Fibroblast of skin of right quadriceps (primary cell): ENCODE measurements around the gene WASF3.

Source experiments
- DNase-seq: peaks from one replicate; pipeline ENCODE4 v3.0.0-alpha.2; 2013

Gene WASF3

DNA sequence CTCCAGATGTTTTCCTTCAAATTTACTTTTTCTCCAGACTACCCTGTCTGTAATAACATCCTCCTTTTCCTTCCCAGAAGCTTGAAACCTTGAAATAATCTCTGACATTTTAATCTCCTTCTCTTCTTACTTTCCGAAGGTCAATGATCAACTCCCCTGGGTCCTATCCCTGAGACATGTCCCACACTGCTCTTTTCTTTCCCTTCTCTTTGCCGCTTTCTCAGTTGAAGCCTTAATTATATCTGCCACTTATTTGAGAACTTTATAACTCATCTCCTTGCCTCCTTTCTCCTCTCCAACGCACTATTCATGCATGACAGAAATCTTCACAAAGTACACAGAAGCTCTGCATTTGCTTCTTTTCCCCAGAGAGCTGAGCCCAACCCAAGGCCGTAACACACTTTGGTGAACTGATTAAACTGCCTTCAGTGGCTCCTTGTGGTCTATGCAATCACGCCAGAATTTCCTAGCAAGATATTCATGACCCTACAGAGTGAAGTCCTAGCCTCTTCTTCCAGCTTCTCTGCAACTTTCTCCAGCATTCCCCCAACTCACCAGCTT is 9.2 kb upstream of the WASF3 start:
- no peak for DNase-seq

DNA sequence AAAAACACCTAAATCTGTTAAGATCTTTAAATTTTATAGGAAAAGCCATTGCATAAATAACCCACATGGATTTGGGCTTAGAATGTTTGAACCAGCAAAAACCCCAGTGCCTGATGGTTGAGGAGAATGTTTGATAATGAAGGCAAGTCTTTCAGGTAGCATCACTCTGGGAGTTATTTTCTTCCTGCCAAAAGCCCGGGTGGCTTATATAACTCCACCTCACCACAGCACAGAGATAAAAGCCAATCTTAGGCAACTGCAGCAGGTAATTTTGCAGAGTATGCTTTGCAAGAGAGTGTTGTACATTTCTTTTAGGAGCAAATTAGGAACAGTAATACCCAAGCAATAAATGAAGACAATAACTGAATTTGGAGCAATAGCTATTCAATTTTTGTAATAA is 7.8 kb upstream of the WASF3 start:
- no peak for DNase-seq

DNA sequence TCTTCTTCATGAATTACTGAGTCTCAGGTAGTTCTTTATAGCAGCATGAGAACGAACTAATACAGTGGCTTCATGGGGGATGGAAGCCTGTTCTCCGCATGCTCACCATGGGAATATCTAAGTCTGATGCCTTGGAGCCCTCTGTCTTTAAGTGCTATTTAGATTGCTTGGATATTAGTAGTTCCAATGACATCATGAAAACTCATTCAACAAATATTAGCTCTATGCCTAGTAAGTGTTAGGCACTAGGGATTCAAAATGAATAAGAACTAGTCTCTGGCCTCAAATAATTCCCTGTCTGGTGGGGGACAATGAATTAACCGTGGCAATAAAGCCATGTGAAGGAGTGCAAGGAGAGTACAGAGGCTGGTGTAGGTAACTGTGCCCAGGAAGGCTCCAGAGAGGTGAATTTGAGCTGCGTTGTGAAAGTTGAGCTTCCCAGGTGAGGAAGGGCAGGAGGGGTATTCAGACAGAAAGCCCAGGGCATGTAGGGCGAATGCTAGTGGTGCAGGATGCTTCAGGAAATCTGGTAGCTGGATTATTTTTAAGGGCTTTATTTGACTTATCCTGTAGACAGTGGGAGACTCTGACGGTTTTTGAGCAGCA is 6.1 kb upstream of the WASF3 start:
- no peak for DNase-seq

DNA sequence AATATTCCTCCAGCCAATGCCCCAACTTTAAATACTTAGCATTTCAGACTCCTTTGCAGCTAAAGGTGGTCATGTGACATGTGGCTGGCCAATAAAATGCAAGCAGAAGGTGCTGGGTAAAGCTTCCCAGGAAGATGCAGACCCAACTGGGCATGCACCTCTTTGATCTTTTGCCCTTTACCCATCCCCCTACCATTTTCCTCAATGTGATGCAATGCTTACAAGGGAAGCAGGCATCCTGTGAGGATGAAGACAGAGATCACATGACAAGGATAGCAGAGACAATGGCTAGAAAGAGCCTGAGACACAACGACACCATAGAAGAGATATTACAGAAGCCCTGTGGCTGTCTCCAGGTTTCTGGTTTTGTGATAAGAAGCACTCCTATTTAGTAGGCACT is 2.1 kb upstream of the WASF3 start:
- no peak for DNase-seq

GRCh38 chr13:26557051-26557392 is 461 bp upstream of the WASF3 start:
- DNase-seq: no peak

- peak; percentile 25 for DNase-seq
Observed at GRCh38 chr13:26558074-26558805, 757 bp downstream of the WASF3 start.

GRCh38 chr13:26558987-26559386 is 1.5 kb downstream of the WASF3 start:
- no peak for DNase-seq

DNA sequence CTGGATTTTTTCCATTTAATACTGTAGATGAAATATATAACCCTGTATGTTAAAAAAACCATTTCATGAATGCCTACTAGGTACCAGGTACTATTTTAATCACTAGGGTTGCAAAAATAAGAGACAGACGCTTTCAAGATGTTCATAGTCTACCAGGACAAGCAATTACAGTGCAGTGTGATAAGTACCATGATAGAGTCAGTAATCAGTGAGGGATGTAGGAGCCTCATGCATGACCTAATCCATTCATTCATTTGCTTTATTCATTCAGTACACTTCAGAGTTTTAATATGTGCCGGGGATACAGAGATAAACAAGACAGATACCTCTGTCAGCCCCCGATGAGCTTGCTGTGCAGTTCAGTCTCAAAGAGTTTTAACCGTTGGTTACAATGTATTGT is 3.0 kb downstream of the WASF3 start:
- no peak for DNase-seq

DNA sequence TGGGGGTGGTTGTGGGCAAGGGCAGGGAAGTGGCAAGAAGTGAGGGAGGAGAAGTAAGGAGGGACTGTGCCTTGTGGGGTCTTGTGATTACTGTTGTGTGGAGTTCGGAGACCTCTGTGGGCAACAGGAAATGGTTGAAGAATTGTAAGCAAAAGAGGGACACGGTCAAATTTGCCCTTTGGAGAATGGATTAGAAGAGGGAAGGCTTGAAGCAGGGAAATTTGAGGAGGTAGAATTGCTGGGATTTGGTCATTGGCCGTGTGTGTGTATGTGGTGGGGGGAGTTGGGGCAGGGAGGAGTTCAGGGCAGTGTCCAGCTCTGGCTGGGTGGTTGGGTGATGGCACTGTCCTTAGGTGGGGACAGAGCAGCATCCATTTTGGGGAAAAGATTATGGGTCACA is 3.6 kb downstream of the WASF3 start:
- no peak for DNase-seq

DNA sequence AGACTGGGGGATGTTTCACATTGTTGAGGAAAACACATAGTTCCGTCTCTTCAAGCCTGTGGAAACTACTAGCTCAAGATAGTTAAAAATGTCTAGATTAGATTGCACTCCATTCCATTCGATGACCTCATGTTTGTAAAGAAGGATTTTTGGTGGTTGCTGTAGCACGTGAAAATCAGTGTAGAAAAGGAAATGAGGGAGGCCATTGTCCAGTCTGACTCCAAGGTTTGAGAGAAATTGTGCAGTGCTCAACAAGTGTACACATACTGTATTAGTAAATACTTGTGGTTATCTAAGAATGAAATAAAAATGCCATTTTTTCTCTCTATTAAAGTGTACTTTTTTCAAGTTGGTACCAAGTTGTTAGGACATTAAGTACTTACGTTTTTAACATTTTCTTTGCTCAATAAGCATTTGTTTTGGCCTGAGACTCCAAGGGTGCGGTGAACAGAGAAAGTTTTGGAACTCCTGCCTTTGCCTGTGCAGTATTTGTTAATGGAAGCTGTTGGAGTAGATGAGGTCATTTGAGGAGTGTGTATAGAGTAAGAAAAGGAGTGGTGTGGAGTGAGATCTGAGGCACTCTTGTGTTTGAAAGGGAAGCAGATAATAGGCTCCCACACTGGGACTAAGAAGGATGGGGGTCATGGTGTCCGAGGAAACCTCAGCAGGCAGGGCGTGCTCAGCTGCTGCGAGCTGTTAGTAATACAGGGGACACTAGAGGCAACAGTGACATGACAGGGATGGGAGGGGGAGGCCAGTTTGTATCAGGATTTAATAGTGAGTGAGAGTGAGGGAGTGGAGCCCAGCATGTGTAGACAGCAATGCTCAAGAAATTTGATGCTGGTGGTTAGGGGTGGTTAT is 4.4 kb downstream of the WASF3 start:
- DNase-seq: peak; percentile 76

- DNase-seq: no peak
Observed at GRCh38 chr13:26562512-26562890, 5.0 kb downstream of the WASF3 start.

DNA sequence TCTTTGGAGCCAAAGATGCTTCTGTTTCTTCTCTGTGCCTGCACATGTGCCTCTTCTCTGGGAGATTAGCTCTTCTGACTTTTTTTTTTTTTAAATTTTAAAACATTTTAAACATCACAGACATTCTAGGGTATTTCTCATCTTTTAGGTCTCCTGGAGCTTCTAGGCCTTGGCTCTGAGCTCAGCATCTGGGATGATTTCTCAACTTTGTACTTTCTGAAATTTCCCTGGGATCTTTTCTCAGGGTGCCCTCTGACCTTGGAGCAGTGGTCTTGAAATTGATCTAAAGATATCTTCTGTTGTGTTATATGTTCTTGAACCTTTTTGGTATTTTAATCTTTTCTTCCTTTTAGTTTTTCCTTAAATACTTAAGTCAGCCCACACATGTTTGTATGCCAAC is 6.2 kb downstream of the WASF3 start:
- no peak for DNase-seq

DNA sequence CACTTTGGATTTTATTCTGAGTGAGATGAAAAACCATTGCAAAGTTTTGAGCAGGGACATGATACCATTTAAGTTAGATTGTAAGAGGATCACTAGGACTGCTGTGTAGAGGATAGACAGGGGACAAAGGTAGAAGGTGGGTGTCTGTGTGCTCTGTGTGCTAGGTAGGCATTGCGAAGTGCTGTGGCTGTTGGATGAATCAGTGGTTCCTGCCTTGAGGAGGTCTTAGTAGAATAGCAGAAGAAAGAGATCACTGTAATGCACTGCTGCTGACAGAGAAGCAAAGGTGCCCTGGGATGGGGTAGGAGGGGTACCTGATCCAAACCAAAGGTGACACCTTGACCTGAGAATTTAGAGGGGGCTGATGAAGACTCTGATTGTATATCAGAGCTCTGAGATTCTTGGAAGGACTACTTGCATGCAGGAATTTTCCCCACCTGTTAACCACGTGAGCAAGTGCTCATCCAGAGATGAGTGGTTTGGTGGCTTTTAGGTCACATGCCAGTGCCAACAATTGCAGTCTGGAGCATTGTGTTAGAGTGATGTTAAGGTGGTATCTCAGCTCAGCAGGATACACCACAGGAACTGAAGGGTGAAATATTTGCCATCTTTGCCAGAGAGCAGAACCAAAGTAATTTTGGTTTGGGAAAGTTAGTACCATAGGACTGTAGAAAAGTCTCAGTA is 10.8 kb downstream of the WASF3 start:
- DNase-seq: no peak

GRCh38 chr13:26571518-26571917 is 14.0 kb downstream of the WASF3 start:
- no peak for DNase-seq

- DNase-seq: no peak
Observed at GRCh38 chr13:26575244-26575643, 17.8 kb downstream of the WASF3 start.

- DNase-seq: no peak
Observed at GRCh38 chr13:26579580-26579979, 22.1 kb downstream of the WASF3 start.

DNA sequence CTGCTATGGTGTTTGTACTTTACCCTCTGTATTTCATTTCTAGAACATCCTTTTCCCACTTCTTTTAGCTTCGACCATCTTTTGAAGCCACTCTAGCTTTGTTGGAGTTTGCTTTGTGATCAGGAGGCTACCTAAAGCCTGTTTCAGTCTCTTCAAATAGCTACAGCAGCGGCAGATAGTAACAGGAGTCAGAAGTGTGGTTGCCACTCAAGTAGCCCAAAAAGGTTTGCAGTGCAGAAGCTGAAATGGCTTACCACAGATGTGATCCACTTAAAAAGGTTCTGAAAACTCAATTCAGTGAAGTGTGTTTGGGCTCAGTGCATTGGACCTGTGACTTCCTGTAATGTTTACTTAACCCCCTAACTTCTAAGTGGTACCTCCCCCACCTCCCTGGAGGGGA is 26.2 kb downstream of the WASF3 start:
- DNase-seq: no peak

DNA sequence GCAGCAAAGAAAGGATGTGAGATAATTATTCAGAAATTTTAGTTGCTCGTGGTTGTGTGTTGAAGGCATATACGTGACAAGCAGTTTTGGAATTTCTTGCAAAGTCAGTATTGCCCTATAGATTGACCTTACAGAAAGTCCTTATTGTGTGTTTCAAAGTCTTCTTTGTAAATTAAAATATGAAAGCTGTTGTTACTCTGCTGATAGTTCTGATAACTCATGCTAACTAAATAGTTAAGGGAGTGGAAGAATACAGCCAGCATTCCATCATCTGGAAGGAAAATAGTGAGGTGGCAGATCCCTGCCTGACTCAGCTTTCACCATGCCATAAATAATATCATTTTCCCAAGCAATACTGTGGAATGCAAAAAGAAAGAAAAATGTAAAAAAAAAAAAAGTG is 27.2 kb downstream of the WASF3 start:
- DNase-seq: peak; percentile 96

DNA sequence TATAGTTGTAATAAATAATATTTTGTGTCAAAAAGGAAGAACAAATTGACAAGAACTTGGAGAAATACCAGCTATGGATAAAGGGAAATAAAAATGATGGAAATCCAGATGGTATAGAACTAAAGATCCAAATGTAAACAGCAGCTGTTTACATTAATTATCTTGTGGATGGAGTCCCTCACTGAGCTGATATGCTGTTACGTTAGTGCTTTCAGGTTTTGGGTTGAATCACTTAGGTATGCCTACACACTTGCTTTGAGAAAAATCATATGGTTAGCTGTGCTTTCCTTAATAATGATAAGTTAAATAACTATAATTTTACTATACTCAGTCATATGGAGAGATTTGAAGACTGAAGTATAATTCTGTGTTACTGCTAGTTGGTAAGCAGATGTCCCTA is 27.7 kb downstream of the WASF3 start:
- no peak for DNase-seq

- no peak for DNase-seq
Observed at GRCh38 chr13:26587251-26587650, 29.8 kb downstream of the WASF3 start.

GRCh38 chr13:26589226-26589625 is 31.7 kb downstream of the WASF3 start:
- DNase-seq: no peak

DNA sequence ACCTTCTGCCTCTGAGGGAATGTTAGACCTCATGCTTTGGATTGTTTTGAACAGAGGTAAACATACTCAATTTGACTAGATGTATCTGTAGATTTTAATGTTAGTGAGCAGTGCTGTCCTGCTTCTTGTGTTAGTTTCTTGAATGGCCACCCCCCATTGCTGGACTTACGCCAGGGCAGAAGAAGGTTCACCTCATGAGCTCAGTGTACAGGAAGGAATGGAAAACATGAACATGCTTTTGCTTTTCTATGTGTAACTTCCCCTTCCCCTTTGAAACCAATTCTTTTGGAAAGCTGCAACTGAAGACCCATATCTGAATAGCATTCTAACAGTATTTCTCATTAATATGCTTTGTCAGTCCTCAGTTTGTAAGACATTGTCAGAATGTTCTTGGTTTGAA is 32.3 kb downstream of the WASF3 start:
- peak; percentile 65 for DNase-seq

DNA sequence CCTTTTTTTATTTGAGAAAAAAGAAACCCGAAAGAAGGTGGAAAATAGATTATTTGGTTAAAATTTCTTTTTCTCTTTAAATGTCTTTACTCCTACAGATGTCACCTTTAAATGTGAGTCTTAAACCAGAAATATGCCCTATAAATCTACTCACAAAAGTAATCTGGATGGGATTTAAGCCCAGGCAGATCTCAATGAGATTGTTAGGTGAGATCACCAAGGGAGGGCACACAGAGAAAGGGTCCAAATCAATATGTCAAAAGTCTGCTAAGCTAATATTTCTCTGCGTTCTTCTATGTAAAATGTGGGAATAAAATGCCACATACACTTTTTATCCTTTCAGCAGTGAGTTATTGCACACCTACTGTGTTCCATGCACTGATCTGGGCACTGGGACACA is 32.9 kb downstream of the WASF3 start:
- DNase-seq: no peak
